HepG2 (cell line): ENCODE data around the gene SLIRP. TPM values are rescaled to one million over a fixed set of nuclear protein-coding genes. Genes with fewer than 3 reads are reported as not detected.

Experiments used
- CREB1 ChIP-seq, 2 experiments: fragments of 450-650 bp in 1 of 2; IDR thresholded peaks; 2 replicates each; pipeline ENCODE4 v1.6.1; 2016 to 2017; ENCODE audit warnings: control low read depth in 1 of 2, mild to moderate bottlenecking in 1 of 2, missing compliant biosample characterization in 1 of 2, missing genetic modification characterization in 1 of 2
- FOXM1 ChIP-seq: sonication (generic); formaldehyde crosslinking; IDR thresholded peaks from 2 replicates; pipeline ENCODE4 v1.5.0; 2020; ENCODE audit warnings: missing genetic modification reagents
- GABPB1 ChIP-seq: IDR thresholded peaks from 2 replicates; pipeline ENCODE4 v1.6.1; 2016; ENCODE audit warnings: mild to moderate bottlenecking, missing genetic modification reagents, moderate library complexity, missing compliant biosample characterization
- GZF1 ChIP-seq: sonication (generic); formaldehyde crosslinking; IDR thresholded peaks from 2 replicates; pipeline ENCODE4 v1.5.1; 2020; ENCODE audit warnings: mild to moderate bottlenecking, missing genetic modification reagents
- LCORL ChIP-seq, 2 experiments: fragments of 450-650 bp in 1 of 2; sonication (generic) in 1 of 2; formaldehyde crosslinking in 1 of 2; IDR thresholded peaks; 2 replicates each; pipeline versions ENCODE4 v1.5.0 to v1.6.1; 2017 to 2020; ENCODE audit warnings: antibody characterized with exemption in 1 of 2, missing genetic modification reagents in 1 of 2
- MIER3 ChIP-seq: IDR thresholded peaks from 2 replicates; pipeline ENCODE4 v1.6.1; 2016; ENCODE audit warnings: missing compliant biosample characterization, borderline replicate concordance
- NFKB2 ChIP-seq: sonication (generic); formaldehyde crosslinking; IDR thresholded peaks from 2 replicates; pipeline ENCODE4 v1.4.0; 2020; ENCODE audit warnings: missing genetic modification reagents, borderline replicate concordance
- PRPF4 ChIP-seq: fragments of 200-400 bp; formaldehyde crosslinking; IDR thresholded peaks from 2 replicates; pipeline ENCODE4 v1.6.1; 2016; ENCODE audit warnings: low read length, low read depth; ENCODE audit not compliant: poor library complexity, severe bottlenecking
- RARG ChIP-seq: sonication (generic); formaldehyde crosslinking; IDR thresholded peaks from 2 replicates; pipeline ENCODE4 v1.4.0; 2020; ENCODE audit warnings: low read depth, mild to moderate bottlenecking, missing genetic modification reagents
- SATB2 ChIP-seq: sonication (generic); formaldehyde crosslinking; IDR thresholded peaks from 2 replicates; pipeline ENCODE4 v1.5.0; 2020; ENCODE audit warnings: missing genetic modification reagents
- SMARCC2 ChIP-seq: fragments of 450-650 bp; IDR thresholded peaks from 2 replicates; pipeline ENCODE4 v1.6.1; 2017; ENCODE audit warnings: antibody characterized with exemption, mild to moderate bottlenecking
- TBL1XR1 ChIP-seq: fragments of 150-350 bp; IDR thresholded peaks from 2 replicates; pipeline ENCODE4 v1.6.1; 2014; ENCODE audit warnings: borderline replicate concordance, low read length; ENCODE audit not compliant: partially characterized antibody
- TEAD3 ChIP-seq: optimal IDR thresholded peaks from 2 replicates; pipeline ENCODE3; 2016; ENCODE audit warnings: borderline replicate concordance
- TSC22D2 ChIP-seq: sonication (generic); formaldehyde crosslinking; IDR thresholded peaks from 2 replicates; pipeline ENCODE4 v1.5.1; 2020; ENCODE audit warnings: missing genetic modification reagents, mild to moderate bottlenecking, borderline replicate concordance
- ZNF180 ChIP-seq: sonication (generic); formaldehyde crosslinking; IDR thresholded peaks from 2 replicates; pipeline ENCODE4 v1.4.0; 2020; ENCODE audit warnings: low read depth, missing genetic modification reagents, borderline replicate concordance
- ZNF264 ChIP-seq: sonication (generic); formaldehyde crosslinking; IDR thresholded peaks from 2 replicates; pipeline ENCODE4 v1.4.0; 2020; ENCODE audit warnings: missing genetic modification reagents
- ZNF7 ChIP-seq: IDR thresholded peaks from 2 replicates; pipeline ENCODE4 v1.6.1; 2016; ENCODE audit warnings: missing biosample characterization, missing genetic modification reagents
- ZNF781 ChIP-seq: sonication (generic); formaldehyde crosslinking; IDR thresholded peaks from 2 replicates; pipeline ENCODE4 v1.5.1; 2020; ENCODE audit warnings: borderline replicate concordance, mild to moderate bottlenecking, missing genetic modification reagents; ENCODE audit errors: not compliant biosample characterization
- ZSCAN30 ChIP-seq: sonication (generic); formaldehyde crosslinking; IDR thresholded peaks from 2 replicates; pipeline ENCODE4 v1.5.0; 2020; ENCODE audit warnings: mild to moderate bottlenecking, missing genetic modification reagents
- polyA plus RNA-seq, 8 experiments: library from polyadenylated mRNA; depleted of rRNA in 3 of 8; stranded (reverse) in 7 of 8; unstranded in 1 of 8; fragments of >200 nt; fragmentation: Illumina TruSeq in 4 of 8; extraction: Trizol in 4 of 8; gene quantifications; 2 replicates each; pipeline versions ENCODE4 v1.2.1 to v1.2.3, GENCODE V29; 2011 to 2016; ENCODE audit warnings: low read depth in 4 of 8, missing spikeins in 1 of 8, mixed read lengths in 1 of 8; ENCODE audit not compliant: insufficient read depth in 1 of 8
- total RNA-seq, 5 experiments: library from RNA; depleted of rRNA; stranded (reverse); fragments of >200 nt; fragmentation: Illumina TruSeq; extraction: Trizol; gene quantifications; 2 replicates each; pipeline ENCODE4 v1.2.3, GENCODE V29; 2016; ENCODE audit warnings: low read depth in 1 of 5
- TF ChIP-seq, protein P1 (sequence below): sonication (generic); formaldehyde crosslinking; conservative IDR thresholded peaks from 2 replicates; pipeline ENCODE4 v1.4.0; 2020; ENCODE audit warnings: mild to moderate bottlenecking, missing genetic modification reagents, moderate library complexity
- TF ChIP-seq, protein P2 (sequence below): sonication (generic); formaldehyde crosslinking; IDR thresholded peaks from 2 replicates; pipeline ENCODE4 v1.8.0; 2022; ENCODE audit warnings: mild to moderate bottlenecking, missing genetic modification reagents, moderate library complexity
- TF ChIP-seq, protein P3 (sequence below): IDR thresholded peaks from 2 replicates; pipeline ENCODE4 v1.6.1; 2016; ENCODE audit warnings: low read depth, borderline replicate concordance
- TF ChIP-seq, protein P4 (sequence below): sonication (generic); formaldehyde crosslinking; conservative IDR thresholded peaks from 2 replicates; pipeline ENCODE4 v1.4.0; 2020; ENCODE audit warnings: missing genetic modification reagents

The SLIRP gene
- total and polyA plus RNA-seq, 2 of the 13 experiments (the other 11 are each of a cell fraction or from before 2014, with no cell fraction given): 281 to 548 TPM

DNA sequence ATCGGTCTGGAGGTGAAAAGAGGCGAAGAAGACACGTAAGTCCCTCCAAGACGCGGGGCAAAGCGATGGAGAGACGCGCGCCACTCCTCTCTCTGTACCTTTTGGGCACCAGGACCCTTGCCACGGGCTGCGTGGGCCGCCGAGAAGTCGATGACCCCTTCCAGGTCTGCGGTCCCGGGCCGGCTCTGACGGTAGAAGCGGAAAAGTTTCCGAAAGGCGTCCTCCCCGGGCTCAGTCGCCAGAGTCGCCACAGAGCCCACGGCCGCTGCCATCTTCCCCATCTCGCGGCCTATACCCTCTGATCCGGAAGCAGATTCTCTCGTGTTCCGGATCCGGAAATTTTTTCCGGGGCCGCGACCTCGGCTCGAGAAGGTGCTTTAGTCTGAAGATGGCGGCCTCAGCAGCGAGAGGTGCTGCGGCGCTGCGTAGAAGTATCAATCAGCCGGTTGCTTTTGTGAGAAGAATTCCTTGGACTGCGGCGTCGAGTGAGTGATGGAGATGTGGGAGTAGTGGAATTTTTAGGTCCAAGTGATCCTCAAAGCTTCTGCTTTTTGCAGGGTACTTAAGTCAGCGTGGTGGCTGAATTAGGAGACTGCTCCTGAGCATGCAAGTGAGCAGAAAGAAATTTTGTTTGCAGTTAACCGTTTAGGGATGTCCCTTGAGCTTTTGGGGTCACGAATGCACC lies at the start of gene SLIRP, which contains the start of gene ALKBH1 (continued):
- TF ChIP-seq CREB1 (IDR thresholded peaks at IDR 0.05) (no peak), CREB1 (CRISPR knock-in tag; IDR thresholded peaks at IDR 0.05) (peak; percentile 78), FOXM1 (CRISPR knock-in tag) (no peak), GABPB1 (CRISPR knock-in tag) (peak; percentile 100), NFKB2 (CRISPR knock-in tag) (peak; percentile 92; the same call in 1 of the 2 replicates), ZNF7 (CRISPR knock-in tag) (no peak), TSC22D2 (CRISPR knock-in tag) (peak; percentile 77; the same call in 1 of the 2 replicates), MIER3 (CRISPR knock-in tag) (no peak; the same call in 1 of the 2 replicates), SMARCC2 (no peak), ZNF180 (no peak), ZNF264 (peak; percentile 61; the same call in 1 of the 2 replicates), GZF1 (CRISPR knock-in tag) (peak; percentile 86; the same call in 1 of the 2 replicates), SATB2 (peak; percentile 82; the same call in 1 of the 2 replicates), LCORL (IDR thresholded peaks at IDR 0.05) (no peak), LCORL (CRISPR knock-in tag; IDR thresholded peaks at IDR 0.05) (peak; percentile 48), ZNF781 (CRISPR knock-in tag) (peak; percentile 76), PRPF4 (no peak), TBL1XR1 (peak; percentile 75), RARG (CRISPR knock-in tag) (no peak), ZSCAN30 (CRISPR knock-in tag) (peak; percentile 35; the same call in 1 of the 2 replicates), TEAD3 (CRISPR knock-in tag) (peak; percentile 19)
- TF ChIP-seq, protein P1, sequence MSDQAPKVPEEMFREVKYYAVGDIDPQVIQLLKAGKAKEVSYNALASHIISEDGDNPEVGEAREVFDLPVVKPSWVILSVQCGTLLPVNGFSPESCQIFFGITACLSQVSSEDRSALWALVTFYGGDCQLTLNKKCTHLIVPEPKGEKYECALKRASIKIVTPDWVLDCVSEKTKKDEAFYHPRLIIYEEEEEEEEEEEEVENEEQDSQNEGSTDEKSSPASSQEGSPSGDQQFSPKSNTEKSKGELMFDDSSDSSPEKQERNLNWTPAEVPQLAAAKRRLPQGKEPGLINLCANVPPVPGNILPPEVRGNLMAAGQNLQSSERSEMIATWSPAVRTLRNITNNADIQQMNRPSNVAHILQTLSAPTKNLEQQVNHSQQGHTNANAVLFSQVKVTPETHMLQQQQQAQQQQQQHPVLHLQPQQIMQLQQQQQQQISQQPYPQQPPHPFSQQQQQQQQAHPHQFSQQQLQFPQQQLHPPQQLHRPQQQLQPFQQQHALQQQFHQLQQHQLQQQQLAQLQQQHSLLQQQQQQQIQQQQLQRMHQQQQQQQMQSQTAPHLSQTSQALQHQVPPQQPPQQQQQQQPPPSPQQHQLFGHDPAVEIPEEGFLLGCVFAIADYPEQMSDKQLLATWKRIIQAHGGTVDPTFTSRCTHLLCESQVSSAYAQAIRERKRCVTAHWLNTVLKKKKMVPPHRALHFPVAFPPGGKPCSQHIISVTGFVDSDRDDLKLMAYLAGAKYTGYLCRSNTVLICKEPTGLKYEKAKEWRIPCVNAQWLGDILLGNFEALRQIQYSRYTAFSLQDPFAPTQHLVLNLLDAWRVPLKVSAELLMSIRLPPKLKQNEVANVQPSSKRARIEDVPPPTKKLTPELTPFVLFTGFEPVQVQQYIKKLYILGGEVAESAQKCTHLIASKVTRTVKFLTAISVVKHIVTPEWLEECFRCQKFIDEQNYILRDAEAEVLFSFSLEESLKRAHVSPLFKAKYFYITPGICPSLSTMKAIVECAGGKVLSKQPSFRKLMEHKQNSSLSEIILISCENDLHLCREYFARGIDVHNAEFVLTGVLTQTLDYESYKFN (CRISPR knock-in tag): no peak; the same call in 1 of the 2 replicates
- TF ChIP-seq, protein P2, sequence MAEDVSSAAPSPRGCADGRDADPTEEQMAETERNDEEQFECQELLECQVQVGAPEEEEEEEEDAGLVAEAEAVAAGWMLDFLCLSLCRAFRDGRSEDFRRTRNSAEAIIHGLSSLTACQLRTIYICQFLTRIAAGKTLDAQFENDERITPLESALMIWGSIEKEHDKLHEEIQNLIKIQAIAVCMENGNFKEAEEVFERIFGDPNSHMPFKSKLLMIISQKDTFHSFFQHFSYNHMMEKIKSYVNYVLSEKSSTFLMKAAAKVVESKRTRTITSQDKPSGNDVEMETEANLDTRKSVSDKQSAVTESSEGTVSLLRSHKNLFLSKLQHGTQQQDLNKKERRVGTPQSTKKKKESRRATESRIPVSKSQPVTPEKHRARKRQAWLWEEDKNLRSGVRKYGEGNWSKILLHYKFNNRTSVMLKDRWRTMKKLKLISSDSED (CRISPR knock-in tag): no peak
- TF ChIP-seq, protein P3, sequence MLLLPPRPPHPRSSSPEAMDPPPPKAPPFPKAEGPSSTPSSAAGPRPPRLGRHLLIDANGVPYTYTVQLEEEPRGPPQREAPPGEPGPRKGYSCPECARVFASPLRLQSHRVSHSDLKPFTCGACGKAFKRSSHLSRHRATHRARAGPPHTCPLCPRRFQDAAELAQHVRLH (CRISPR knock-in tag): 0 out of 2 replicates have a peak, but pooled peaks have one; percentile 16
- TF ChIP-seq, protein P4, sequence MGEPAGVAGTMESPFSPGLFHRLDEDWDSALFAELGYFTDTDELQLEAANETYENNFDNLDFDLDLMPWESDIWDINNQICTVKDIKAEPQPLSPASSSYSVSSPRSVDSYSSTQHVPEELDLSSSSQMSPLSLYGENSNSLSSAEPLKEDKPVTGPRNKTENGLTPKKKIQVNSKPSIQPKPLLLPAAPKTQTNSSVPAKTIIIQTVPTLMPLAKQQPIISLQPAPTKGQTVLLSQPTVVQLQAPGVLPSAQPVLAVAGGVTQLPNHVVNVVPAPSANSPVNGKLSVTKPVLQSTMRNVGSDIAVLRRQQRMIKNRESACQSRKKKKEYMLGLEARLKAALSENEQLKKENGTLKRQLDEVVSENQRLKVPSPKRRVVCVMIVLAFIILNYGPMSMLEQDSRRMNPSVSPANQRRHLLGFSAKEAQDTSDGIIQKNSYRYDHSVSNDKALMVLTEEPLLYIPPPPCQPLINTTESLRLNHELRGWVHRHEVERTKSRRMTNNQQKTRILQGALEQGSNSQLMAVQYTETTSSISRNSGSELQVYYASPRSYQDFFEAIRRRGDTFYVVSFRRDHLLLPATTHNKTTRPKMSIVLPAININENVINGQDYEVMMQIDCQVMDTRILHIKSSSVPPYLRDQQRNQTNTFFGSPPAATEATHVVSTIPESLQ (CRISPR knock-in tag): no peak
